Uterus (tissue), 2 donors: ENCODE results near the gene ZC3H4.

Experiments used
- POLR2A ChIP-seq, 2 donors: fragments of 450-650 bp; IDR thresholded peaks; one replicate each; pipeline ENCODE4 v1.6.1; 2016; ENCODE audit warnings: antibody characterized with exemption in 2 of 2, mild to moderate bottlenecking in 1 of 2, moderate library complexity in 1 of 2
- TF ChIP-seq, protein P1 (sequence below), 4 experiments: fragments of 200-600 bp in 2 of 4; fragments of 450-650 bp in 2 of 4; sonication (generic) in 2 of 4; IDR thresholded peaks; one replicate each; pipeline ENCODE4 v1.5.1; 2016 to 2019; ENCODE audit warnings: antibody characterized with exemption in 4 of 4, mild to moderate bottlenecking in 2 of 4, moderate library complexity in 1 of 4

GRCh38 chr19:47156861-47157430, 43.4 kb upstream of the ZC3H4 start:
- TF ChIP-seq, protein P1, sequence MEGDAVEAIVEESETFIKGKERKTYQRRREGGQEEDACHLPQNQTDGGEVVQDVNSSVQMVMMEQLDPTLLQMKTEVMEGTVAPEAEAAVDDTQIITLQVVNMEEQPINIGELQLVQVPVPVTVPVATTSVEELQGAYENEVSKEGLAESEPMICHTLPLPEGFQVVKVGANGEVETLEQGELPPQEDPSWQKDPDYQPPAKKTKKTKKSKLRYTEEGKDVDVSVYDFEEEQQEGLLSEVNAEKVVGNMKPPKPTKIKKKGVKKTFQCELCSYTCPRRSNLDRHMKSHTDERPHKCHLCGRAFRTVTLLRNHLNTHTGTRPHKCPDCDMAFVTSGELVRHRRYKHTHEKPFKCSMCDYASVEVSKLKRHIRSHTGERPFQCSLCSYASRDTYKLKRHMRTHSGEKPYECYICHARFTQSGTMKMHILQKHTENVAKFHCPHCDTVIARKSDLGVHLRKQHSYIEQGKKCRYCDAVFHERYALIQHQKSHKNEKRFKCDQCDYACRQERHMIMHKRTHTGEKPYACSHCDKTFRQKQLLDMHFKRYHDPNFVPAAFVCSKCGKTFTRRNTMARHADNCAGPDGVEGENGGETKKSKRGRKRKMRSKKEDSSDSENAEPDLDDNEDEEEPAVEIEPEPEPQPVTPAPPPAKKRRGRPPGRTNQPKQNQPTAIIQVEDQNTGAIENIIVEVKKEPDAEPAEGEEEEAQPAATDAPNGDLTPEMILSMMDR (IDR thresholded peaks at IDR 0.05) = no peak
- no peak for TF ChIP-seq POLR2A (IDR thresholded peaks at IDR 0.05)
